Neural cell (in vitro differentiated cells): Measurements from ENCODE around the gene WASHC4. TPM values are rescaled to one million over a fixed set of nuclear protein-coding genes. Genes with fewer than 3 reads are reported as not detected.

Experiments used
- H2AFZ ChIP-seq: fragments of 200-600, 300-800 bp; sonication (generic), shearing (Covaris generic); 2 replicates; pipeline ENCODE4 v1.6.0; 2014; ENCODE audit warnings: low read depth, mild to moderate bottlenecking, antibody characterized with exemption, low read length, moderate library complexity
- H3F3A ChIP-seq: fragments of 200-600 bp; shearing (Covaris generic); 2 replicates; pipeline ENCODE4 v1.6.1; 2016; ENCODE audit warnings: mild to moderate bottlenecking, moderate library complexity, mixed read lengths, antibody characterized with exemption, low read length; ENCODE audit not compliant: insufficient read depth, poor library complexity, severe bottlenecking
- H3K27ac ChIP-seq: fragments of 200-600, 300-800 bp; sonication (generic), shearing (Covaris generic); 2 replicates; pipeline ENCODE4 v1.5.1; 2014; ENCODE audit warnings: mild to moderate bottlenecking, low read length, moderate library complexity
- H3K27me3 ChIP-seq: fragments of 300-800, 200-600 bp; sonication (generic), shearing (Covaris generic); 2 replicates; pipeline ENCODE4 v1.6.0; 2014; ENCODE audit warnings: mild to moderate bottlenecking, low read depth, low read length, moderate library complexity; ENCODE audit not compliant: insufficient read depth
- H3K36me3 ChIP-seq: fragments of 300-800, 200-600 bp; sonication (generic), shearing (Covaris generic); 2 replicates; pipeline ENCODE4 v1.5.1; 2014; ENCODE audit warnings: mild to moderate bottlenecking, antibody characterized with exemption, low read length, moderate library complexity; ENCODE audit not compliant: insufficient read depth
- H3K4me2 ChIP-seq: fragments of 300-800, 200-600 bp; sonication (generic), shearing (Covaris generic); 2 replicates; pipeline ENCODE4 v1.6.0; 2014; ENCODE audit warnings: mild to moderate bottlenecking, low read length
- H3K4me3 ChIP-seq: fragments of 300-800, 200-600 bp; sonication (generic), shearing (Covaris generic); 2 replicates; pipeline ENCODE4 v1.5.1; 2014; ENCODE audit warnings: mild to moderate bottlenecking, low read length, moderate library complexity
- H3K79me2 ChIP-seq: fragments of 200-600 bp; shearing (Covaris generic); replicated peaks from 2 replicates; pipeline ENCODE4 v1.6.0; 2014; ENCODE audit warnings: mild to moderate bottlenecking, low read length, moderate library complexity; ENCODE audit not compliant: insufficient read depth
- H3K9ac ChIP-seq: fragments of 300-800, 200-600 bp; sonication (generic), shearing (Covaris generic); 2 replicates; pipeline ENCODE4 v1.6.1; 2016; ENCODE audit warnings: mild to moderate bottlenecking, low read length, mixed read lengths
- H3K9me2 ChIP-seq: fragments of 200-600 bp; shearing (Covaris generic); 2 replicates; pipeline ENCODE4 v1.6.1; 2016; ENCODE audit warnings: mild to moderate bottlenecking, low read length, mixed read lengths; ENCODE audit not compliant: insufficient read depth
- H3K9me3 ChIP-seq: fragments of 200-600, 300-800 bp; sonication (generic), shearing (Covaris generic); 2 replicates; pipeline ENCODE4 v1.6.1; 2016; ENCODE audit warnings: mild to moderate bottlenecking, mixed run types, low read length, moderate library complexity, mixed read lengths
- H4K20me1 ChIP-seq: fragments of 200-600 bp; shearing (Covaris generic); 2 replicates; pipeline ENCODE4 v1.6.1; 2016; ENCODE audit warnings: mild to moderate bottlenecking, mixed run types; ENCODE audit not compliant: insufficient read depth
- CTCF ChIP-seq: fragments of 450-650 bp; IDR thresholded peaks from 2 replicates; pipeline ENCODE4 v1.5.1; 2014; ENCODE audit warnings: antibody characterized with exemption, mild to moderate bottlenecking, moderate library complexity; ENCODE audit not compliant: poor library complexity, severe bottlenecking
- EP300 ChIP-seq: fragments of 450-650 bp; conservative IDR thresholded peaks from 2 replicates; pipeline ENCODE4 v1.6.1; 2014; ENCODE audit warnings: antibody characterized with exemption, mild to moderate bottlenecking, moderate library complexity; ENCODE audit not compliant: poor library complexity, severe bottlenecking
- EZH2 ChIP-seq: fragments of 200-600, 300-800 bp; shearing (Covaris generic), sonication (generic); IDR thresholded peaks from 2 replicates; pipeline ENCODE4 v1.6.1; 2014; ENCODE audit warnings: antibody characterized with exemption, low read length, borderline replicate concordance, mild to moderate bottlenecking; ENCODE audit not compliant: insufficient read depth, poor library complexity, severe bottlenecking
- MXI1 ChIP-seq: fragments of 450-650 bp; conservative IDR thresholded peaks from 2 replicates; pipeline ENCODE4 v1.6.1; 2014; ENCODE audit warnings: antibody characterized with exemption, mild to moderate bottlenecking; ENCODE audit not compliant: poor library complexity, severe bottlenecking
- POLR2AphosphoS5 ChIP-seq: IDR thresholded peaks from 2 replicates; pipeline ENCODE4 v1.6.1; 2012
- RAD21 ChIP-seq: fragments of 450-650 bp; conservative IDR thresholded peaks from 2 replicates; pipeline ENCODE4 v1.6.1; 2014; ENCODE audit warnings: antibody characterized with exemption, mild to moderate bottlenecking, moderate library complexity
- REST ChIP-seq: IDR thresholded peaks from 2 replicates; pipeline ENCODE4 v1.6.1; 2012; ENCODE audit warnings: borderline replicate concordance
- SMC3 ChIP-seq: fragments of 450-650 bp; conservative IDR thresholded peaks from 2 replicates; pipeline ENCODE4 v1.6.1; 2014; ENCODE audit warnings: antibody characterized with exemption, mild to moderate bottlenecking, moderate library complexity; ENCODE audit not compliant: poor library complexity
- TAF1 ChIP-seq: IDR thresholded peaks from 2 replicates; pipeline ENCODE4 v1.6.1; 2012; ENCODE audit warnings: low read depth
- polyA plus RNA-seq: library from polyadenylated mRNA; depleted of rRNA; stranded (reverse); fragments of >200 nt; gene quantifications from 2 replicates; pipeline ENCODE4 v1.2.3, GENCODE V29; 2014

The WASHC4 gene
- polyA plus RNA-seq, 1 donor from 2014 or later, result 52.6 TPM

GRCh38 chr12:105158876-105159275, 51.3 kb downstream of the WASHC4 start:
- Histone ChIP-seq H3K4me3 (no peak overlapping the region), H3F3A (no peaks in the 10 kb centered on the region), H3K27ac (no peak overlapping the region), H3K9ac (no peak overlapping the region), H3K9me2 (no peaks in the 10 kb centered on the region), H3K27me3 (no peaks in the 10 kb centered on the region), H4K20me1 (no peaks in the 10 kb centered on the region), H3K9me3 (no peaks in the 10 kb centered on the region), H3K4me2 (no peak overlapping the region), H2AFZ (no peak overlapping the region), H3K36me3 (no peaks in the 10 kb centered on the region), H3K79me2 (no peaks in the 10 kb centered on the region)
- TF ChIP-seq TAF1, result no peak
- TF ChIP-seq RAD21, result no peak
- no peak for TF ChIP-seq EZH2
- TF ChIP-seq CTCF, result no peak
- TF ChIP-seq POLR2AphosphoS5, result no peak
- TF ChIP-seq MXI1, result no peak

GRCh38 chr12:105162174-105162573, 54.6 kb downstream of the WASHC4 start:
- no peak overlapping the region for H3K4me3 ChIP-seq
- no peaks in the 10 kb centered on the region for H3F3A ChIP-seq
- peaks cover 3% of the 10 kb centered on the region for H3K36me3 ChIP-seq
- H3K27ac ChIP-seq, result no peak overlapping the region
- no peaks in the 10 kb centered on the region for H3K9me3 ChIP-seq
- H3K27me3 ChIP-seq, result no peaks in the 10 kb centered on the region
- no peak overlapping the region for H3K9ac ChIP-seq
- no peaks in the 10 kb centered on the region for H4K20me1 ChIP-seq
- no peak overlapping the region for H2AFZ ChIP-seq
- H3K9me2 ChIP-seq, result no peaks in the 10 kb centered on the region
- no peak overlapping the region for H3K4me2 ChIP-seq
- no peak for TF ChIP-seq EP300
- no peaks in the 10 kb centered on the region for H3K79me2 ChIP-seq

GRCh38 chr12:105164068-105164467, 56.5 kb downstream of the WASHC4 start:
- Histone ChIP-seq H3K36me3 (peaks cover 6% of the 10 kb centered on the region), H2AFZ (no peak overlapping the region), H3K9me3 (no peaks in the 10 kb centered on the region), H3F3A (no peaks in the 10 kb centered on the region), H3K27ac (no peak overlapping the region), H3K4me2 (no peak overlapping the region), H3K79me2 (no peaks in the 10 kb centered on the region), H3K9me2 (no peaks in the 10 kb centered on the region), H3K27me3 (no peaks in the 10 kb centered on the region), H4K20me1 (no peaks in the 10 kb centered on the region), H3K9ac (no peak overlapping the region), H3K4me3 (no peak overlapping the region)
- TF ChIP-seq EZH2 (no peak), REST (no peak), EP300 (no peak), RAD21 (no peak), MXI1 (no peak), TAF1 (no peak), SMC3 (no peak), POLR2AphosphoS5 (no peak), CTCF (no peak)
